Activated T-helper 1 cell treated with anti-CD3 and anti-CD28 coated beads, Interleukin-2, amount 50 U/mL, for 16 hours (primary cell): ENCODE measurements around the gene GCKR.
"Not testable (repeated sequence)": the region's sequence is repeated elsewhere in the genome, so short reads cannot be mapped to it uniquely, and the experiment has no call there.

ENCODE experiments used
- DNase-seq, 2 donors: peaks; one replicate each; pipeline ENCODE4 v3.0.0-alpha.2; 2020; ENCODE audit warnings: low read depth in 1 of 2, low spot score in 1 of 2

Gene GCKR

GRCh38 chr2:27509326-27509725, 12.7 kb downstream of the GCKR start:
- no peak for DNase-seq

- no peak for DNase-seq
These were observed 21.6 kb downstream of the GCKR start for GRCh38 chr2:27518113-27518781.

GRCh38 chr2:27518782-27519113, 22.1 kb downstream of the GCKR start:
- no peak for DNase-seq

DNA sequence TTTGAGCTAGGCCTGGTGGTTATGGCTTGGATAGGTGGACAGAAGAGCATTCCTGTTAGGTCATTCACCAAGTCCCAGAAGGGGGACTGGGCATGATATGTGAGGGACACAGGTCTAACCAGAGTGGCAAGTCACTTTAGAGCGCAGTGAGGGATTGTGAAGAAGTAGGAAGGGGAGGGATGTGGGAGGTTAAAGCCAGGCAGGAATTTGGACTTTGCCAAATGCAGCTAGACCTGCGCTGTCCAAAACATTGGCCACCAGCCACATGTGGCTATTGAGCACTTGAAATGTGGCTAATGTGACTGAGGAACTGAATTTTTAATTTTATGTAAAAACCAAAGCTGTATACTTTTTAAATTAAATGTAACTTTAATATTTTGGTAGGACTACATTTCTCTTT, 23.7 kb downstream of the GCKR start:
- no peak for DNase-seq

- DNase-seq: no peak
These were observed 25.8 kb downstream of the GCKR start for GRCh38 chr2:27522400-27522945.

DNA sequence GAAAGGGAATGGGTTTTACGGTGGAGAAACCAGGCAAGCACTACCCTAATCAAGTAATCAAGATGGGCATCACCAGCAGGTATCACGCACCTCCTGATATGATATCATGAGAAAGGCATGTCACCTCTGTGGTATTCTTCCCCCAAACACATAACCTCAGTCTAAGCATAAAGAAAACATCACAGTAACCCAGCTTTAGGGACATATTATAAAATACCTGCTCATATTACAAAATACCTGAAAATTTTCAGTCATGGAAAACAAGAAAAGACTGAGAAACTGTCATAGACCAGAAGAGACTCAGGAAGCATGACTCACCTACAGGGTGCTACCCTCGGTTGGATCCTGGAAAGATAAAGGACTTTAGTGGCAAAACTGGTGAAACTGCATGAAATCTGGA, 30.5 kb downstream of the GCKR start:
- no peak for DNase-seq

GRCh38 chr2:27531983-27532382, 35.3 kb downstream of the GCKR start:
- no peak for DNase-seq

DNA sequence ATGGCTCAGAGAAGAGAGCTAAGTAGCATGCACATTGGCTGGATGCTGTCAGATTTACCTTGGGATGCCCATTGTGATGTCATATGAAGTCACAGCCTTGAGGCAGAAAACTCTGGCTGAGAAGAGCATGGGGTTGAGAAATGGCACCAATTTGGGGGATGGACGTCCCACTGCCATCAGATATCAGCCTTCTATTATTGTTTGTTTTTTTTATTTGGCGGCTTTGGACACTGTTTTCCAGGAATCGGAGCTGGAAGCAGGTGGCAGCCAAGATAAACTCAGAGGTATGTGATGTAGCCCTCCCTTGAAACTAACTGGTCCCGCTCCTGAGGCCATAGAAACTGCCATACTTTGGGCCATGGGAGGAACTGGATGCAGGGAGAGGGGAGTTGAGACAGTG, 40.6 kb downstream of the GCKR start:
- no peak for DNase-seq

GRCh38 chr2:27538839-27539450, 42.3 kb downstream of the GCKR start:
- DNase-seq: not testable (repeated sequence)

GRCh38 chr2:27539649-27540048, 43.0 kb downstream of the GCKR start:
- DNase-seq: not testable (repeated sequence)

GRCh38 chr2:27544143-27544821, 47.6 kb downstream of the GCKR start:
- no peak for DNase-seq

- DNase-seq: no peak
These were observed 48.9 kb downstream of the GCKR start for GRCh38 chr2:27545348-27546141.

DNA sequence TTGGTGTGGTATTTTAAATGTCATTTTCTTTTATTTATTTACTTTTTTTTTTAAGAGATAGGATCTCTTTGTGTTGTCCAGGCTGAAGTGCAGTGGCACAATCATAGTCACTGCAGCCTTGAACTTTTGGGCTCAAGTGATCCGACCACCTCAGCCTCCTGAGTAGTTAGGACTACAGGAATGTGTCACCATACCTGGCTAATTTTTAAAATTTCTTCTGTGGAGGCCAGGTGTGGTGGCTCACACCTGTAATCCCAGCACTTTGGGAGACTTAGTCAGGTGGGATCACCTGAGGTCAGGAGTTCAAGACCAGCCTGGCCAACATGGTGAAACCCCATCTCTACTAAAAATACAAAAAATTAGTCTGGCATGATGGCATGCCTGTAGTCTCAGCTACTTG, 52.7 kb downstream of the GCKR start:
- no peak for DNase-seq

DNA sequence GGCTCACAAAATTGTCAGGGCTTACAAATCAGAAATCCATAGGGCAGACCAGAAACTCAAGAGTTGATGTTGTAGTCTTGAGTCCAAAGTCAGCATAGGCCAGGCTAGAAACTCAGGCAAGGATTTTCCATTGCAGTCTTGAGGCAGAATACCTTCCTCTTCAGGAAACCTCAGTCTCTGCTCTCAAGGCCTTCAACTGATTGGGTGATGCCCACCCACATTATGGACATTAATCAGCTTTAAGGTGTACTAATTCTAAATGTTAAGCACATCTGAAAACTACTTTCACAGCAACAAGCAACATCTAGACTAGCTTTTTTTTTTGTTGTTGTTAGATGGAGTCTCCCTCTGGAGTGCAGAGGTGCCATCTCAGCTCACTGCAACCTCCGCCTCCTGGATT, 54.9 kb downstream of the GCKR start:
- DNase-seq: no peak

GRCh38 chr2:27552941-27553340, 56.3 kb downstream of the GCKR start:
- DNase-seq: no peak

GRCh38 chr2:27554451-27554850, 57.8 kb downstream of the GCKR start:
- DNase-seq: not testable (repeated sequence)

- DNase-seq: no peak
These were observed 62.6 kb downstream of the GCKR start for GRCh38 chr2:27559228-27559627.

DNA sequence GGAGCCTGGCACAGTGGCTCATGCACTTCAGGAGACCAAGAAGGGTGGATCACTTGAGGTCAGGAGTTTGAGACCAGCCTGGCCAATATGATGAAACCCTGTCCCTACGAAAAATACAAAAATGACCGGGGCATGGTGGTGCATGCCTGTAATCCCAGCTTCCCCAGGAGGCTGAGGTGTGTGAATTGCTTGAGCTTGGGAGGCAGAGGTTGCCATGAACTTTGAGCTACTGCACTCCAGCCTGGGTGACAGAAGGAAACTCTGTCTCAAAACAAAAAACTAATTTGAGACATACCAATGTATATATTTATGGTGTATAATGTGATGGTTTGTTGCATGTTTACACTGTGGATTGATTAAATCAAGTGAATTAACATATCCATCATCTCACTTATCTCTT, 64.4 kb downstream of the GCKR start:
- DNase-seq: no peak

- DNase-seq: no peak
These were observed 70.0 kb downstream of the GCKR start for GRCh38 chr2:27566628-27567027.

- DNase-seq: no peak
These were observed 72.8 kb downstream of the GCKR start for GRCh38 chr2:27569398-27569797.

GRCh38 chr2:27571197-27571596, 74.6 kb downstream of the GCKR start:
- DNase-seq: no peak

GRCh38 chr2:27571681-27572080, 75.0 kb downstream of the GCKR start:
- no peak for DNase-seq
